ENCODE results near the gene DLAT. TPM values are rescaled to one million over a fixed set of nuclear protein-coding genes. Genes with fewer than 3 reads are reported as not detected.
"Not testable (repeated sequence)": the region's sequence is repeated elsewhere in the genome, so short reads cannot be mapped to it uniquely, and the experiment has no call there.

The DLAT gene
- total RNA-seq, 1 experiment from 2014 or later: 39.8 TPM

GRCh38 chr11:112025707-112026106, 499 bp downstream of the DLAT start:
- Histone ChIP-seq H3K9me3 (no peaks in the 10 kb centered on the region), H3K4me3 (peak overlapping the region; percentile 74), H3K27me3 (no peaks in the 10 kb centered on the region), H3K36me3 (peaks cover 29% of the 10 kb centered on the region)
- no peak for DNase-seq

- not testable (repeated sequence) for H3K27me3 ChIP-seq, H3K4me3 ChIP-seq, DNase-seq, H3K9me3 ChIP-seq
- H3K36me3 ChIP-seq: peaks cover 38% of the 10 kb centered on the region
Observed at GRCh38 chr11:112026784-112027410, 1.7 kb downstream of the DLAT start.

GRCh38 chr11:112029460-112029859, 4.3 kb downstream of the DLAT start:
- no peak overlapping the region for H3K4me3 ChIP-seq
- H3K36me3 ChIP-seq: peaks cover 54% of the 10 kb centered on the region
- H3K9me3 ChIP-seq: no peaks in the 10 kb centered on the region
- H3K27me3 ChIP-seq: no peaks in the 10 kb centered on the region
- DNase-seq: no peak

- no peaks in the 10 kb centered on the region for H3K9me3 ChIP-seq
- peaks cover 66% of the 10 kb centered on the region for H3K36me3 ChIP-seq
Observed at GRCh38 chr11:112033902-112034301, 8.7 kb downstream of the DLAT start.

GRCh38 chr11:112037527-112037926, 12.3 kb downstream of the DLAT start:
- H3K27me3 ChIP-seq: no peaks in the 10 kb centered on the region
- H3K36me3 ChIP-seq: peaks cover 55% of the 10 kb centered on the region

More at GRCh38 chr11:112033902-112034301, 8.7 kb downstream of the DLAT start:
- no peak overlapping the region for H3K4me3 ChIP-seq
- DNase-seq: no peak
- no peaks in the 10 kb centered on the region for H3K27me3 ChIP-seq

GRCh38 chr11:112042161-112042960, 17.2 kb downstream of the DLAT start:
- DNase-seq: no peak
- Histone ChIP-seq H3K9me3 (0 out of 2 replicates have a peak, but pooled peaks cover 2% of the 10 kb centered on the region), H3K27me3 (no peaks in the 10 kb centered on the region), H3K4me3 (no peak overlapping the region), H3K36me3 (peaks cover 71% of the 10 kb centered on the region)

More at GRCh38 chr11:112037527-112037926, 12.3 kb downstream of the DLAT start:
- no peaks in the 10 kb centered on the region for H3K9me3 ChIP-seq
- no peak overlapping the region for H3K4me3 ChIP-seq
- no peak for DNase-seq

GRCh38 chr11:112042961-112043304, 17.7 kb downstream of the DLAT start:
- no peak overlapping the region for H3K4me3 ChIP-seq
- peaks cover 73% of the 10 kb centered on the region for H3K36me3 ChIP-seq
- no peak for DNase-seq

GRCh38 chr11:112044961-112045360, 19.8 kb downstream of the DLAT start:
- no peak overlapping the region for H3K4me3 ChIP-seq
- peaks cover 76% of the 10 kb centered on the region for H3K36me3 ChIP-seq
- H3K27me3 ChIP-seq: no peaks in the 10 kb centered on the region
- no peak for DNase-seq
- H3K9me3 ChIP-seq: 0 out of 2 replicates have a peak, but pooled peaks cover 2% of the 10 kb centered on the region

More at GRCh38 chr11:112042961-112043304, 17.7 kb downstream of the DLAT start:
- H3K9me3 ChIP-seq: 0 out of 2 replicates have a peak, but pooled peaks cover 2% of the 10 kb centered on the region
- H3K27me3 ChIP-seq: no peaks in the 10 kb centered on the region

- H3K4me3 ChIP-seq, DNase-seq, H3K9me3 ChIP-seq, H3K27me3 ChIP-seq: not testable (repeated sequence)
- H3K36me3 ChIP-seq: peaks cover 84% of the 10 kb centered on the region
Observed at GRCh38 chr11:112046647-112047046, 21.4 kb downstream of the DLAT start.

GRCh38 chr11:112048256-112048655, 23.0 kb downstream of the DLAT start:
- not testable (repeated sequence) for DNase-seq, H3K4me3 ChIP-seq, H3K9me3 ChIP-seq, H3K27me3 ChIP-seq
- peaks cover 85% of the 10 kb centered on the region for H3K36me3 ChIP-seq

GRCh38 chr11:112049777-112050176, 24.6 kb downstream of the DLAT start:
- DNase-seq: no peak
- H3K4me3 ChIP-seq: no peak overlapping the region
- 0 out of 2 replicates have a peak, but pooled peaks cover 2% of the 10 kb centered on the region for H3K9me3 ChIP-seq
- H3K27me3 ChIP-seq: no peaks in the 10 kb centered on the region
- peaks cover 79% of the 10 kb centered on the region for H3K36me3 ChIP-seq

GRCh38 chr11:112050721-112051120, 25.5 kb downstream of the DLAT start:
- Histone ChIP-seq H3K36me3 (peaks cover 74% of the 10 kb centered on the region), H3K9me3 (0 out of 2 replicates have a peak, but pooled peaks cover 2% of the 10 kb centered on the region)

GRCh38 chr11:112051768-112052167, 26.6 kb downstream of the DLAT start:
- H3K4me3 ChIP-seq: no peak overlapping the region
- peaks cover 74% of the 10 kb centered on the region for H3K36me3 ChIP-seq
- DNase-seq: no peak
- H3K27me3 ChIP-seq: no peaks in the 10 kb centered on the region
- 0 out of 2 replicates have a peak, but pooled peaks cover 2% of the 10 kb centered on the region for H3K9me3 ChIP-seq

More at GRCh38 chr11:112050721-112051120, 25.5 kb downstream of the DLAT start:
- no peak for DNase-seq
- Histone ChIP-seq H3K27me3 (no peaks in the 10 kb centered on the region), H3K4me3 (no peak overlapping the region)

- peaks cover 59% of the 10 kb centered on the region for H3K36me3 ChIP-seq
Observed at GRCh38 chr11:112057170-112057569, 32.0 kb downstream of the DLAT start.

GRCh38 chr11:112058103-112058502, 32.9 kb downstream of the DLAT start:
- Histone ChIP-seq H3K27me3 (no peaks in the 10 kb centered on the region), H3K9me3 (no peaks in the 10 kb centered on the region), H3K4me3 (no peak overlapping the region), H3K36me3 (peaks cover 63% of the 10 kb centered on the region)
- no peak for DNase-seq

More at GRCh38 chr11:112057170-112057569, 32.0 kb downstream of the DLAT start:
- Histone ChIP-seq H3K9me3 (no peaks in the 10 kb centered on the region), H3K4me3 (no peak overlapping the region), H3K27me3 (no peaks in the 10 kb centered on the region)
- DNase-seq: no peak

- no peaks in the 10 kb centered on the region for H3K9me3 ChIP-seq
- H3K4me3 ChIP-seq: no peak overlapping the region
- H3K36me3 ChIP-seq: peaks cover 52% of the 10 kb centered on the region
- no peaks in the 10 kb centered on the region for H3K27me3 ChIP-seq
- DNase-seq: no peak
Observed at GRCh38 chr11:112062923-112063322, 37.7 kb downstream of the DLAT start.
